ENCODE data around the gene KRT37. TPM values are rescaled to one million over a fixed set of nuclear protein-coding genes. Genes with fewer than 3 reads are reported as not detected.

Gene KRT37
- total RNA-seq, 1 donor from 2014 or later: not detected

DNA sequence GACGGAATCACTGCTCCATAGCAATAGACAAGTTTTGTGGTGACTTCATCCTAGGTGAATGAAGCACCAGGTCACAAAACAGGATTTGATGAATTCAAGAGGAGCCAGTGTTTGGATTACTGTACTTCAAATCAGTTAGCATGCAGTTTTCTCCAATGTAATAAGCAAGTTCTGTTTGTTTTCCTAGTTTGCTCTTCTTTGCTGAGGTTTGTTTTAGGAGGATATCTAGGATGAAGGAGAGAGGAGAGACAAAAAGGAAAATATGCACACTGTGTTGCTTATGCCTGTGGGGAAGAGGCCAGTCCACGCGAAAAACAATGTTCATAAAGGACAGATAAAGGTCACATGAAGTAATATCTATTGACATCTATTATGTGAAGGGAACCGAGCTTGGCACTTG, 9.0 kb downstream of the KRT37 start:
- no peak for DNase-seq (ENCODE audit: extremely low spot score, unreplicated experiment)
- Mint-ChIP-seq H3K4me3 (no peak overlapping the region), H3K4me1 (ENCODE audit: unreplicated experiment) (peaks cover 29% of the 10 kb centered on the region), H3K27me3 (no peaks in the 10 kb centered on the region), H3K9me3 (no peaks in the 10 kb centered on the region), H3K36me3 (no peaks in the 10 kb centered on the region), H3K27ac (peak overlapping the region; percentile 89)
- TF ChIP-seq, protein P1, sequence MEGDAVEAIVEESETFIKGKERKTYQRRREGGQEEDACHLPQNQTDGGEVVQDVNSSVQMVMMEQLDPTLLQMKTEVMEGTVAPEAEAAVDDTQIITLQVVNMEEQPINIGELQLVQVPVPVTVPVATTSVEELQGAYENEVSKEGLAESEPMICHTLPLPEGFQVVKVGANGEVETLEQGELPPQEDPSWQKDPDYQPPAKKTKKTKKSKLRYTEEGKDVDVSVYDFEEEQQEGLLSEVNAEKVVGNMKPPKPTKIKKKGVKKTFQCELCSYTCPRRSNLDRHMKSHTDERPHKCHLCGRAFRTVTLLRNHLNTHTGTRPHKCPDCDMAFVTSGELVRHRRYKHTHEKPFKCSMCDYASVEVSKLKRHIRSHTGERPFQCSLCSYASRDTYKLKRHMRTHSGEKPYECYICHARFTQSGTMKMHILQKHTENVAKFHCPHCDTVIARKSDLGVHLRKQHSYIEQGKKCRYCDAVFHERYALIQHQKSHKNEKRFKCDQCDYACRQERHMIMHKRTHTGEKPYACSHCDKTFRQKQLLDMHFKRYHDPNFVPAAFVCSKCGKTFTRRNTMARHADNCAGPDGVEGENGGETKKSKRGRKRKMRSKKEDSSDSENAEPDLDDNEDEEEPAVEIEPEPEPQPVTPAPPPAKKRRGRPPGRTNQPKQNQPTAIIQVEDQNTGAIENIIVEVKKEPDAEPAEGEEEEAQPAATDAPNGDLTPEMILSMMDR (conservative IDR thresholded peaks at IDR 0.05): no peak

DNA sequence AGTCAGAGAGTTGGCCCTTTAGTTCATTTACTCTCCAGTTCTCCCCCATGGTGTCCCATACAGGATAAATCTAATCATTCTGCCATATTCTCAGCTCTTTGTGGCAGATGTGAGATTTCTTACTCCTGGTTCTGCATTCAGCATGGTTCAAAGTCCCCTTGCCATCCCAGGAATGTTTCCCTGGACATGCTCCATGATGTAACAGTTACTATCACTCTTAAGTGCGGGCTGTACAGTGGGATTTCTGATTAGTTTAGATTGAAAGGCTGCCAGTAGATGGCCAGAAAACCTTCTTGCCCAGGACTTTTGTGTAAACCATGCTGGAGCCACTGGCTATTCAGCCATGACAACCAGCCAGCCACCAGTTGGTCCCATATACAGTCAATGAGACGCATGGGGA, 10.4 kb downstream of the KRT37 start:
- H3K4me1 Mint-ChIP-seq (ENCODE audit: unreplicated experiment): peaks cover 29% of the 10 kb centered on the region
- H3K4me3 Mint-ChIP-seq: no peak overlapping the region
- H3K9me3 Mint-ChIP-seq: no peaks in the 10 kb centered on the region
- H3K36me3 Mint-ChIP-seq: no peaks in the 10 kb centered on the region
- TF ChIP-seq, protein P1 (conservative IDR thresholded peaks at IDR 0.05): no peak
- no peak for DNase-seq (ENCODE audit: extremely low spot score, unreplicated experiment)
- no peaks in the 10 kb centered on the region for H3K27me3 Mint-ChIP-seq
- no peak overlapping the region for H3K27ac Mint-ChIP-seq

DNA sequence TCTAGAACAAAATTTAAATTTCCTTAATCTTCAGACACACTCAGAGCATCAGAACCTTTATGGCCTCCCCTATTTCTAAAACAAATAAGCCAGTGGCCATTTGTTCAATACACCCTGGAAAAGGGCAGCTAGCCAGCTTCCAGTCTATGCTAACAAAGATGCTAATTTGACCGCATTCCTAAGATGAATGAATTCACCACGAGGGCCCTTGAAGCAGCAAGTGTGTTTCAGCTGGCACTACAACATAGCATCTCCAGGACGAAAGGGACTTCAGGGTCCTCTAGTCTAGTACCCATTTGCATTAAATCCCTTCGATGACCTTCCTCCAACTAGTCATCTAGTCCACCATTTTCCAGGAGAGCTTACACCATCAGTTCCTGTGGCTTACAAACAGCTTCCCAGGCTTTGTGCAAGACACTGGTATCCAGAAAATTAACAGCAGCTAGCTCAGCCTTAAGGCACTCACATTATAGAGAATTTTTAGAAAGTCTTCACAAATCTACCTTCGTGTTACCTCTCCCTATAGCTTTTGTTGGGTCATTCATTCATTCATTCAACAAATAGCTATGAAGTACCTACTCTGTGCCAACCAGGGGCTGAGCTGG, 10.9 kb downstream of the KRT37 start:
- Mint-ChIP-seq H3K4me1 (ENCODE audit: unreplicated experiment) (peaks cover 27% of the 10 kb centered on the region), H3K36me3 (no peaks in the 10 kb centered on the region), H3K4me3 (no peak overlapping the region), H3K27ac (no peak overlapping the region), H3K9me3 (no peaks in the 10 kb centered on the region), H3K27me3 (no peaks in the 10 kb centered on the region)
- TF ChIP-seq, protein P1 (conservative IDR thresholded peaks at IDR 0.05): no peak
- DNase-seq (ENCODE audit: extremely low spot score, unreplicated experiment): no peak

DNA sequence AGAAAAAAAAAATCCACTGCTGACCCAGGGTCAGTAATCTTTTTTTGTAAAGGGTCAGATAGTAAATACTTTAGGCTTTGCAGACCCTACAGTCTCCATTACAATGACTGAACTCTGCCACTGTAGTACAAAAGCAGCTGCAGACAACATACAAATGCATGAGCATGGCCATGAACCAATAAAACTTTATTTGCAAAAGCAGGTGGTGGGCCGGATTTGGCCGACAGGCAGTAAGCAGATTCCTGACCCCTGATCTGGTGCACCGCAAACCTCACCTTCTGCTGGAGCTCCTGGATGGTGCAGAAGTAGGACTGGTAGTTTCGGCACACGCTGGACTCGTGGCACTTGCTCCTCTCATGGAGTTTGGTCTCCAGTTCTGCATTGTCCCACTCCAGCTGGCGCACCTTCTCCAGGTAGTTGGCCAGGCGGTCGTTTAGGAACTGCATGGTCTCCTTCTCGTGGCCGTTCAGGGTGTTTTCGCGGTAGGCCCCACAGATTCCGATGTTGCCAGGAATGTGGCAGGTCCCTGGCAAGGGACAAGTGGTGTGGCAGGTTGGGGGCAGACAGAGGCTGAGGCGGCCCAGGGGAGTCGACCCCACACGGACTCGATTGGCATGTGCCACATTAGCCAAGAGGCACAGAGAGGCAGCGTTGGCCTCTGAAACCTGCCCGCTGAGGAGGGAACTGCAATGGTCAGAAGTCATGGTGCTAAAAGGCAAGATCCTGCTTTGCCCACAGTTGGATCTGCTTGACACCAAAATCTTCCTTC, 13.1 kb downstream of the KRT37 start:
- Mint-ChIP-seq H3K27me3 (no peaks in the 10 kb centered on the region), H3K36me3 (no peaks in the 10 kb centered on the region), H3K4me1 (ENCODE audit: unreplicated experiment) (peaks cover 14% of the 10 kb centered on the region), H3K27ac (no peak overlapping the region), H3K9me3 (no peaks in the 10 kb centered on the region), H3K4me3 (no peak overlapping the region)
- TF ChIP-seq, protein P1 (conservative IDR thresholded peaks at IDR 0.05): no peak
- DNase-seq (ENCODE audit: extremely low spot score, unreplicated experiment): no peak

DNA sequence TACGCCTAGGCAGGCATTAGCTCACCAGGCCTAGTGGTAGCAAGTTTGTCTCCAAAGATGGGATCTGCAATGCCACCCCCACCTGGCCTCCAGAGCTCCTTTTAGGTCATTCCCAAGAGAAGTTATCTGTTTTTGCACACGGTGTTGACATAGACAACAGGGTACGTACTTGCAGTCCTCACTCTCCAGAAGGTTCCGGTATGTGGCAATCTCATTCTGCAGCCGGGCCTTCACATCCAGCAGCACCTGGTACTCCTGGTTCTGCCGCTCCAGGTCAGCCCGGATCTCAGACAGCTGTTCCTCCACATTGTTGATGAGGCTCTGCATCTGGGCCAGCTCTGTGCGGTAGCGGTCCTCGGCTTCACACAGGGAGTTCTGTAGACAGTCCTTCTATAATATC, 17.2 kb downstream of the KRT37 start:
- no peaks in the 10 kb centered on the region for H3K27me3 Mint-ChIP-seq
- no peak overlapping the region for H3K4me3 Mint-ChIP-seq
- peaks cover 11% of the 10 kb centered on the region for H3K4me1 Mint-ChIP-seq (ENCODE audit: unreplicated experiment)
- H3K9me3 Mint-ChIP-seq: no peaks in the 10 kb centered on the region
- H3K36me3 Mint-ChIP-seq: no peaks in the 10 kb centered on the region
- no peak overlapping the region for H3K27ac Mint-ChIP-seq
- no peak for DNase-seq (ENCODE audit: extremely low spot score, unreplicated experiment)
- TF ChIP-seq, protein P1 (conservative IDR thresholded peaks at IDR 0.05): no peak

Measured in type B pancreatic cell (in vitro differentiated cells).